ENCODE data around the gene FAM227A. TPM values are rescaled to one million over a fixed set of nuclear protein-coding genes. Genes with fewer than 3 reads are reported as not detected.
"Not testable (repeated sequence)": the region's sequence is repeated elsewhere in the genome, so short reads cannot be mapped to it uniquely, and the experiment has no call there.

FAM227A gene
- total and polyA plus RNA-seq, 2 donors (not counting 3 experiments of a cell fraction or from before 2014, with no cell fraction given) = 0.58 to 1.9 TPM

DNA sequence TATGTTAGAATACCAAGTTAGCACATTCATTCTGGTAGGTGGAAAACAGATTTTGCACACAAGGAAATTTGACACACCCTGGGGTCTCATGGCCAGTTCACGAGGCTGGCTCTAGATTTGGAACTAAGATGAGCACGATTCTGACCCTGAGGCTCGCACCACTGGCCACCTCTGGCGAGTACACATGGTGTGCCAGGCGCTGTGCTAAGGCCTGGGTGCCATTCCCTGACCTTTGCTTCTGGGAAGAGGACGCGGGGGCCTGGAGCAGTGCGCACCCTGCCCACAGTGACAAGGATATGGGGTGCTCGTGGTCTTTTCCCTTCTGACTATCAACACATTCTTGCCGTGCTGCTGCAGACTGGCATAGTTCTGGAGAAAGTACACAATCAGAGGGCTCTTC, 56.7 kb downstream of the FAM227A start:
- no peaks in the 10 kb centered on the region for H4K20me1 ChIP-seq (replicated peaks; ENCODE audit: control insufficient read depth, extremely low read depth, insufficient read depth, low read length)
- no peaks in the 10 kb centered on the region for H3K79me2 ChIP-seq (ENCODE audit: control insufficient read depth, insufficient read depth, low read length)
- FAIRE-seq (no peak), DNase-seq (ENCODE audit: low read depth, low spot score) (no peak)
- H3K4me2 ChIP-seq (ENCODE audit: insufficient read depth, low read length) = no peak overlapping the region
- H3K27ac ChIP-seq (ENCODE audit: insufficient read depth, low read depth, low read length) = no peak overlapping the region
- no peaks in the 10 kb centered on the region for H3K36me3 ChIP-seq (ENCODE audit: control insufficient read depth in 2 of 2, extremely low read depth in 1 of 2, insufficient read depth in 2 of 2, low read length in 2 of 2)
- TF ChIP-seq FOS (IDR thresholded peaks at IDR 0.05; ENCODE audit: borderline replicate concordance, insufficient read depth, low read length) (no peak), MYC (IDR thresholded peaks at IDR 0.05; ENCODE audit: low read depth, low read length) (no peak), POLR2AphosphoS5 (IDR thresholded peaks at IDR 0.05; ENCODE audit: insufficient read depth, low read depth, low read length) (no peak), GATA2 (IDR thresholded peaks at IDR 0.05; ENCODE audit: insufficient read depth, insufficient read length, low read depth, low read length) (no peak), EZH2 (IDR thresholded peaks at IDR 0.05; ENCODE audit: borderline replicate concordance, low read depth, low read length, severe bottlenecking) (no peak), JUN (IDR thresholded peaks at IDR 0.05; ENCODE audit: borderline replicate concordance, insufficient read depth, insufficient read length, low read depth) (no peak), POLR2A (IDR thresholded peaks at IDR 0.05; ENCODE audit: low read depth, low read length) (no peak)
- TF ChIP-seq, protein P1, sequence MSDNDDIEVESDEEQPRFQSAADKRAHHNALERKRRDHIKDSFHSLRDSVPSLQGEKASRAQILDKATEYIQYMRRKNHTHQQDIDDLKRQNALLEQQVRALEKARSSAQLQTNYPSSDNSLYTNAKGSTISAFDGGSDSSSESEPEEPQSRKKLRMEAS (IDR thresholded peaks at IDR 0.05; ENCODE audit: insufficient read depth, insufficient read length) = no peak
- TF ChIP-seq, protein P2, sequence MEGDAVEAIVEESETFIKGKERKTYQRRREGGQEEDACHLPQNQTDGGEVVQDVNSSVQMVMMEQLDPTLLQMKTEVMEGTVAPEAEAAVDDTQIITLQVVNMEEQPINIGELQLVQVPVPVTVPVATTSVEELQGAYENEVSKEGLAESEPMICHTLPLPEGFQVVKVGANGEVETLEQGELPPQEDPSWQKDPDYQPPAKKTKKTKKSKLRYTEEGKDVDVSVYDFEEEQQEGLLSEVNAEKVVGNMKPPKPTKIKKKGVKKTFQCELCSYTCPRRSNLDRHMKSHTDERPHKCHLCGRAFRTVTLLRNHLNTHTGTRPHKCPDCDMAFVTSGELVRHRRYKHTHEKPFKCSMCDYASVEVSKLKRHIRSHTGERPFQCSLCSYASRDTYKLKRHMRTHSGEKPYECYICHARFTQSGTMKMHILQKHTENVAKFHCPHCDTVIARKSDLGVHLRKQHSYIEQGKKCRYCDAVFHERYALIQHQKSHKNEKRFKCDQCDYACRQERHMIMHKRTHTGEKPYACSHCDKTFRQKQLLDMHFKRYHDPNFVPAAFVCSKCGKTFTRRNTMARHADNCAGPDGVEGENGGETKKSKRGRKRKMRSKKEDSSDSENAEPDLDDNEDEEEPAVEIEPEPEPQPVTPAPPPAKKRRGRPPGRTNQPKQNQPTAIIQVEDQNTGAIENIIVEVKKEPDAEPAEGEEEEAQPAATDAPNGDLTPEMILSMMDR (IDR thresholded peaks at IDR 0.05; ENCODE audit: extremely low read depth in 1 of 2, insufficient read depth in 1 of 2, low read depth in 1 of 2, low read length in 2 of 2) = no peak
- no peaks in the 10 kb centered on the region for H3K9me1 ChIP-seq (replicated peaks; ENCODE audit: control insufficient read depth, extremely low read depth, insufficient read depth, low read length)
- H3K4me3 ChIP-seq (replicated peaks in 1 of 3; ENCODE audit: insufficient read depth in 1 of 3, low read depth in 1 of 3, low read length in 3 of 3) = no peak overlapping the region
- ChIA-PET POLR2A (no interaction called here), CTCF (no interaction called here)
- H3K4me1 ChIP-seq (ENCODE audit: control insufficient read depth, extremely low read depth, insufficient read depth, low read length) = no peaks in the 10 kb centered on the region
- BruUV-seq (replicated peaks) = no TSS peak
- no peak overlapping the region for H2AFZ ChIP-seq (ENCODE audit: low read depth, low read length)
- H3K9ac ChIP-seq (replicated peaks; ENCODE audit: extremely low read depth, insufficient read depth, low read length) = no peak overlapping the region
- intact Hi-C loops (cut with micrococcal nuclease) = no loop called here
- no peaks in the 10 kb centered on the region for H3K27me3 ChIP-seq (ENCODE audit: control insufficient read depth in 2 of 2, insufficient read depth in 2 of 2, low read length in 2 of 2)
- H3K9me3 ChIP-seq (replicated peaks; ENCODE audit: control insufficient read depth, insufficient read depth, low read length) = no peaks in the 10 kb centered on the region
- dilution Hi-C loops (cut with MboI; ENCODE audit: extremely low pct_ligation_motif_present, low sequenced_read_pairs) = no loop called here

DNA sequence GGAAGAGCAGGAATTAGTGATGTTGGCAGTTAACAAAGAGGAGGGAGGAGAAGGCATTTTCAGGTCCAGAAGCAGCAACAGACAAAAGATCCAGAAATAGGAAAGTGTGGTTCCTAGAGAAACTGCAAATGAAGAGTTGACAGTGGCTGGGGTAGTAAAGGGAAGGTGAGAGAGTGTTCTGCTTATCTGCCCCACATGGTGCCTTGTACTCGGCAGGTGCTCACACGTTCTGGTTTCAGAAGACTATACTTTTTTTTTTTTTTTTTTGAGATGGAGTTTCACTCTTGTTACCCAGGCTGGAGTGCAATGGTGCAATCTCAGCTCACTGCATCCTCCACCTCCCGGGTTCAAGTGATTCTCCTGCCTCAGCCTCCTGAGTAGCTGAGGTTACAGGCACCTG, 73.3 kb downstream of the FAM227A start:
- H2AFZ ChIP-seq (ENCODE audit: low read depth, low read length); FAIRE-seq; intact Hi-C loops (cut with micrococcal nuclease); POLR2A ChIA-PET; H3K9ac ChIP-seq (replicated peaks; ENCODE audit: extremely low read depth, insufficient read depth, low read length); H3K9me1 ChIP-seq (replicated peaks; ENCODE audit: control insufficient read depth, extremely low read depth, insufficient read depth, low read length); H3K79me2 ChIP-seq (ENCODE audit: control insufficient read depth, insufficient read depth, low read length); H3K27ac ChIP-seq (ENCODE audit: insufficient read depth, low read depth, low read length); H3K4me1 ChIP-seq (ENCODE audit: control insufficient read depth, extremely low read depth, insufficient read depth, low read length); BruUV-seq (replicated peaks); H3K36me3 ChIP-seq (ENCODE audit: control insufficient read depth in 2 of 2, extremely low read depth in 1 of 2, insufficient read depth in 2 of 2, low read length in 2 of 2); dilution Hi-C loops (cut with MboI; ENCODE audit: extremely low pct_ligation_motif_present, low sequenced_read_pairs); H3K4me2 ChIP-seq (ENCODE audit: insufficient read depth, low read length); H3K27me3 ChIP-seq (ENCODE audit: control insufficient read depth in 2 of 2, insufficient read depth in 2 of 2, low read length in 2 of 2); DNase-seq (ENCODE audit: low read depth, low spot score); H4K20me1 ChIP-seq (replicated peaks; ENCODE audit: control insufficient read depth, extremely low read depth, insufficient read depth, low read length); H3K4me3 ChIP-seq (replicated peaks in 1 of 3; ENCODE audit: insufficient read depth in 1 of 3, low read depth in 1 of 3, low read length in 3 of 3); H3K9me3 ChIP-seq (replicated peaks; ENCODE audit: control insufficient read depth, insufficient read depth, low read length): not testable (repeated sequence)
- CTCF ChIA-PET = interaction anchor here (1.0 to 1.1 kb wide), 2 partner anchors 12 to 45 kb away, joined by 4 read pairs; no protein-coding TSS in a partner anchor

Data from endothelial cell of umbilical vein (primary cell).